Transverse colon (tissue), 4 donors: ENCODE data around the gene DOK7.

Source experiments
- CTCF ChIP-seq, 5 experiments: fragments of 200-600 bp in 3 of 5; fragments of 450-650 bp in 2 of 5; sonication (generic) in 3 of 5; IDR thresholded peaks; 1 replicate in 2 of 5; 2 replicates in 3 of 5; pipeline ENCODE4 v1.5.1; 2016 to 2017; ENCODE audit warnings: antibody characterized with exemption in 5 of 5, inconsistent platforms in 3 of 5, mild to moderate bottlenecking in 2 of 5, moderate library complexity in 1 of 5
- POLR2A ChIP-seq: fragments of 450-650 bp; IDR thresholded peaks from one replicate; pipeline ENCODE4 v1.6.1; 2016; ENCODE audit warnings: antibody characterized with exemption, mild to moderate bottlenecking, moderate library complexity
- POLR2AphosphoS5 ChIP-seq, 3 donors: sonication (generic); formaldehyde crosslinking; IDR thresholded peaks; one replicate each; pipeline ENCODE4 v1.6.1; 2016; ENCODE audit warnings: antibody characterized with exemption in 3 of 3

DNA sequence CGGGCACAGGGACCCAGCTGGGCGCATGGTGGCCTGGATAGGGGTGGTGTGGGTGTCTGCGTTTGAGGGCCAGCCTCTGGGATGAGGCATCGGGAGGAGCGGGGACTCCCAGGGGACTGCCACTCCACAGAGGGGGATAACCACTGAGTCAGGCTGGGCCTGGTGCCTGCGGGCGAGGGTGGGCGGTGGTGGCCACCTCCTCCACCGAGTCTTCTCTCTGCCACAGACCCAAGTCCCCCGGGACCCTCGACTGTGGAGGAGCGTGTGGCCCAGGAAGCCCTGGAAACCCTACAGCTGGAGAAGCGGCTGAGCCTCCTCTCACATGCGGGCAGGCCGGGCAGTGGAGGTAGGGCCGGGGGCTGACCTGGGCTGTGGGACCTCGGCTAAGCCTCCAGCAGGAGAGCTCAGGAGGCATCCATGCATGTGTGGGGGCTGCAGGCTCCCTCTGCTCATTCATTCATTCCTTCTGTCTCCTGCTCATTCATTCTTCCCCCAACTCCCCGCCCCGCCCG lies 26.4 kb downstream of the DOK7 start:
- TF ChIP-seq POLR2A (no peak), CTCF (IDR thresholded peaks at IDR 0.05) (no peak), POLR2AphosphoS5 (IDR thresholded peaks at IDR 0.05) (no peak)
